IMR-90 (cell line): ENCODE measurements around the gene EFNA5.

Experiments
- CTCF ChIP-seq: conservative IDR thresholded peaks from 2 replicates; pipeline ENCODE4 v1.5.1; 2012; ENCODE audit warnings: mild to moderate bottlenecking, low read depth, low read length, improper control_type of control experiment
- MXI1 ChIP-seq: IDR thresholded peaks from 2 replicates; pipeline ENCODE4 v1.6.1; 2012; ENCODE audit warnings: low read depth, mild to moderate bottlenecking, low read length, moderate library complexity, borderline replicate concordance
- POLR2A ChIP-seq: IDR thresholded peaks from 2 replicates; pipeline ENCODE4 v1.6.1; 2012; ENCODE audit warnings: mild to moderate bottlenecking, low read depth, low read length

GRCh38 chr5:107500347-107500746 lies 170.4 kb downstream of the EFNA5 start:
- TF ChIP-seq CTCF, result no peak
- no peak for TF ChIP-seq POLR2A
- TF ChIP-seq MXI1, result no peak
